K562 (cell line): Measurements from ENCODE around the gene SLC19A1. TPM values are rescaled to one million over a fixed set of nuclear protein-coding genes. Genes with fewer than 3 reads are reported as not detected.

Experiments
- ARHGAP35 ChIP-seq: fragments of 450-650 bp; IDR thresholded peaks from 2 replicates; pipeline ENCODE4 v1.6.1; 2018; ENCODE audit not compliant: partially characterized antibody
- ATF7 ChIP-seq: fragments of 450-650 bp; IDR thresholded peaks from 2 replicates; pipeline ENCODE4 v1.7.1; 2014; ENCODE audit warnings: mild to moderate bottlenecking, moderate library complexity
- FUS ChIP-seq: fragments of 200-400 bp; formaldehyde crosslinking; optimal IDR thresholded peaks from 2 replicates; pipeline ENCODE3; 2017; ENCODE audit warnings: low read depth, low read length
- KLF1 ChIP-seq: fragments of 450-650 bp; IDR thresholded peaks from 2 replicates; pipeline ENCODE4 v1.6.1; 2016; ENCODE audit warnings: missing genetic modification characterization, missing compliant biosample characterization
- TAF1 ChIP-seq: IDR thresholded peaks from 2 replicates; pipeline ENCODE4 v1.6.1; 2011; ENCODE audit warnings: mild to moderate bottlenecking, low read length, moderate library complexity; ENCODE audit not compliant: insufficient read depth, control insufficient read depth, severe bottlenecking; ENCODE audit errors: extremely low read depth
- polyA plus RNA-seq, 8 experiments: library from polyadenylated mRNA; depleted of rRNA in 4 of 8; stranded (reverse) in 5 of 8; unstranded in 3 of 8; fragments of >200 nt; fragmentation: Nextera tagmentation in 2 of 8; fragmentation: Illumina TruSeq in 1 of 8; extraction: Ambion mirVana in 2 of 8; extraction: Trizol in 1 of 8; gene quantifications; 2 replicates each; pipeline versions ENCODE4 v1.2.1 to v1.2.3, GENCODE V29; 2011 to 2014; ENCODE audit warnings: inconsistent platforms in 1 of 8, missing spikeins in 1 of 8
- total RNA-seq, 7 experiments: library from RNA; depleted of rRNA in 6 of 7; stranded (reverse); fragments of >200 nt in 6 of 7; fragmentation: Illumina TruSeq in 2 of 7; extraction: Trizol in 2 of 7; gene quantifications; 2 replicates each; pipeline versions ENCODE4 v1.2.1 to v1.2.3, GENCODE V29; 2011 to 2021; ENCODE audit warnings: low replicate concordance in 1 of 7
- TF ChIP-seq, protein P1 (sequence below), 2 experiments: fragments of 450-650 bp; formaldehyde crosslinking in 1 of 2; IDR thresholded peaks; 2 replicates each; pipeline versions ENCODE4 v1.4.0 to v1.6.1; 2014 to 2020; ENCODE audit warnings: mild to moderate bottlenecking in 2 of 2, borderline replicate concordance in 1 of 2, low read depth in 1 of 2
- TF ChIP-seq, protein P2 (sequence below): fragments of 450-650 bp; IDR thresholded peaks from 2 replicates; pipeline ENCODE4 v1.6.1; 2016; ENCODE audit warnings: low read depth
- TF ChIP-seq, protein P3 (sequence below): fragments of 250-450 bp; sonication (Bioruptor Pico); IDR thresholded peaks from 2 replicates; pipeline ENCODE4 v1.8.0; 2022; ENCODE audit warnings: inconsistent platforms, mild to moderate bottlenecking, moderate library complexity, borderline replicate concordance

Gene SLC19A1
- total and polyA plus RNA-seq, 9 of the 15 experiments (the other 6 are each of a cell fraction or from before 2014, with no cell fraction given) = 0.65 to 88.7 (median 12.0) TPM

DNA sequence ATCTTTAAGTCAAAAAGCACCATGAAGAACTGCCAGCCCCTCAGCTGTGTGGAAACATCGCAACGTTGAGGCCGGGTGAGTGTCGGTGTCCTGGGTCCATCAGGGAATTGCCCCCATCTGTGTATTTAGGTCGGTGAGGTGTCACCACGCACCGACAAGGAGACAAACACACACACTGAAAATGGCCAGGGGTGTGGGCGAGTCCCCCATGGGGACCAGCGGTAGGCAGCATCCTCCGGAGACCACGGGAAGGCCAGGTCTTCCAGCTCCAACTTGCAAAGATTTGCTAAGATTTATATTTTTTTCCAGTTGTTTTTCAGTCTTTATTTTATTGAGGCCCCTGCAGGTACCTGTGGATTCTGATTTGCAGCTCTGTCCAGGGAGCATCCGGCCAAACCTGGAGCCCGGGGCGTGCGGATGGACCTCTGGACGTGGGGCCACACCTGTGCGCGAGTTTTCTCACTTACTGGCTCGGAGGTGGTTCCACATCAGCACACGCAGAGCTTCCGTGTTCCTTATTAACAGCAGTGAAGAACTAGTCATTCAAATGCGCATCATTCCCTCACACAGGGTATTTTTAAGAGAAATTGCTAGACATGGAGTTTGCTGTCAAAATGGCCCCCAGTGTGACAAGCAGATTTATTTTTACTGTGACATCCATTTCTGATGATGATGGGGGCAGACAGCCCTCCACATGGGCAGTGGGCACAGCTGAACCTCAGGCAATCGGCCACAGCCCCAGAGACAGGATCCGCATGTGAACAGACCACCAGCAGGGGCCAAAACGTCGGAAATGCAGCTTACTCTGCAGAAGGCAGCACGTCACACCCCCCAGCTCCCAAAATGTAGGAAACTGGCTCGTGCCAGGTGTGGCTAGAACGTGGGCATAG is 17.2 kb upstream of the SLC19A1 start (continued):
- TF ChIP-seq, protein P1, sequence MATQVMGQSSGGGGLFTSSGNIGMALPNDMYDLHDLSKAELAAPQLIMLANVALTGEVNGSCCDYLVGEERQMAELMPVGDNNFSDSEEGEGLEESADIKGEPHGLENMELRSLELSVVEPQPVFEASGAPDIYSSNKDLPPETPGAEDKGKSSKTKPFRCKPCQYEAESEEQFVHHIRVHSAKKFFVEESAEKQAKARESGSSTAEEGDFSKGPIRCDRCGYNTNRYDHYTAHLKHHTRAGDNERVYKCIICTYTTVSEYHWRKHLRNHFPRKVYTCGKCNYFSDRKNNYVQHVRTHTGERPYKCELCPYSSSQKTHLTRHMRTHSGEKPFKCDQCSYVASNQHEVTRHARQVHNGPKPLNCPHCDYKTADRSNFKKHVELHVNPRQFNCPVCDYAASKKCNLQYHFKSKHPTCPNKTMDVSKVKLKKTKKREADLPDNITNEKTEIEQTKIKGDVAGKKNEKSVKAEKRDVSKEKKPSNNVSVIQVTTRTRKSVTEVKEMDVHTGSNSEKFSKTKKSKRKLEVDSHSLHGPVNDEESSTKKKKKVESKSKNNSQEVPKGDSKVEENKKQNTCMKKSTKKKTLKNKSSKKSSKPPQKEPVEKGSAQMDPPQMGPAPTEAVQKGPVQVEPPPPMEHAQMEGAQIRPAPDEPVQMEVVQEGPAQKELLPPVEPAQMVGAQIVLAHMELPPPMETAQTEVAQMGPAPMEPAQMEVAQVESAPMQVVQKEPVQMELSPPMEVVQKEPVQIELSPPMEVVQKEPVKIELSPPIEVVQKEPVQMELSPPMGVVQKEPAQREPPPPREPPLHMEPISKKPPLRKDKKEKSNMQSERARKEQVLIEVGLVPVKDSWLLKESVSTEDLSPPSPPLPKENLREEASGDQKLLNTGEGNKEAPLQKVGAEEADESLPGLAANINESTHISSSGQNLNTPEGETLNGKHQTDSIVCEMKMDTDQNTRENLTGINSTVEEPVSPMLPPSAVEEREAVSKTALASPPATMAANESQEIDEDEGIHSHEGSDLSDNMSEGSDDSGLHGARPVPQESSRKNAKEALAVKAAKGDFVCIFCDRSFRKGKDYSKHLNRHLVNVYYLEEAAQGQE (IDR thresholded peaks at IDR 0.05; ENCODE audit: borderline replicate concordance) = no peak
- TF ChIP-seq, protein P1 (CRISPR knock-in tag; IDR thresholded peaks at IDR 0.05; ENCODE audit: low read depth) = no peak
- TF ChIP-seq ATF7 = no peak
- TF ChIP-seq FUS = no peak
- no peak for TF ChIP-seq ARHGAP35
- TF ChIP-seq TAF1 = no peak
- TF ChIP-seq, protein P2, sequence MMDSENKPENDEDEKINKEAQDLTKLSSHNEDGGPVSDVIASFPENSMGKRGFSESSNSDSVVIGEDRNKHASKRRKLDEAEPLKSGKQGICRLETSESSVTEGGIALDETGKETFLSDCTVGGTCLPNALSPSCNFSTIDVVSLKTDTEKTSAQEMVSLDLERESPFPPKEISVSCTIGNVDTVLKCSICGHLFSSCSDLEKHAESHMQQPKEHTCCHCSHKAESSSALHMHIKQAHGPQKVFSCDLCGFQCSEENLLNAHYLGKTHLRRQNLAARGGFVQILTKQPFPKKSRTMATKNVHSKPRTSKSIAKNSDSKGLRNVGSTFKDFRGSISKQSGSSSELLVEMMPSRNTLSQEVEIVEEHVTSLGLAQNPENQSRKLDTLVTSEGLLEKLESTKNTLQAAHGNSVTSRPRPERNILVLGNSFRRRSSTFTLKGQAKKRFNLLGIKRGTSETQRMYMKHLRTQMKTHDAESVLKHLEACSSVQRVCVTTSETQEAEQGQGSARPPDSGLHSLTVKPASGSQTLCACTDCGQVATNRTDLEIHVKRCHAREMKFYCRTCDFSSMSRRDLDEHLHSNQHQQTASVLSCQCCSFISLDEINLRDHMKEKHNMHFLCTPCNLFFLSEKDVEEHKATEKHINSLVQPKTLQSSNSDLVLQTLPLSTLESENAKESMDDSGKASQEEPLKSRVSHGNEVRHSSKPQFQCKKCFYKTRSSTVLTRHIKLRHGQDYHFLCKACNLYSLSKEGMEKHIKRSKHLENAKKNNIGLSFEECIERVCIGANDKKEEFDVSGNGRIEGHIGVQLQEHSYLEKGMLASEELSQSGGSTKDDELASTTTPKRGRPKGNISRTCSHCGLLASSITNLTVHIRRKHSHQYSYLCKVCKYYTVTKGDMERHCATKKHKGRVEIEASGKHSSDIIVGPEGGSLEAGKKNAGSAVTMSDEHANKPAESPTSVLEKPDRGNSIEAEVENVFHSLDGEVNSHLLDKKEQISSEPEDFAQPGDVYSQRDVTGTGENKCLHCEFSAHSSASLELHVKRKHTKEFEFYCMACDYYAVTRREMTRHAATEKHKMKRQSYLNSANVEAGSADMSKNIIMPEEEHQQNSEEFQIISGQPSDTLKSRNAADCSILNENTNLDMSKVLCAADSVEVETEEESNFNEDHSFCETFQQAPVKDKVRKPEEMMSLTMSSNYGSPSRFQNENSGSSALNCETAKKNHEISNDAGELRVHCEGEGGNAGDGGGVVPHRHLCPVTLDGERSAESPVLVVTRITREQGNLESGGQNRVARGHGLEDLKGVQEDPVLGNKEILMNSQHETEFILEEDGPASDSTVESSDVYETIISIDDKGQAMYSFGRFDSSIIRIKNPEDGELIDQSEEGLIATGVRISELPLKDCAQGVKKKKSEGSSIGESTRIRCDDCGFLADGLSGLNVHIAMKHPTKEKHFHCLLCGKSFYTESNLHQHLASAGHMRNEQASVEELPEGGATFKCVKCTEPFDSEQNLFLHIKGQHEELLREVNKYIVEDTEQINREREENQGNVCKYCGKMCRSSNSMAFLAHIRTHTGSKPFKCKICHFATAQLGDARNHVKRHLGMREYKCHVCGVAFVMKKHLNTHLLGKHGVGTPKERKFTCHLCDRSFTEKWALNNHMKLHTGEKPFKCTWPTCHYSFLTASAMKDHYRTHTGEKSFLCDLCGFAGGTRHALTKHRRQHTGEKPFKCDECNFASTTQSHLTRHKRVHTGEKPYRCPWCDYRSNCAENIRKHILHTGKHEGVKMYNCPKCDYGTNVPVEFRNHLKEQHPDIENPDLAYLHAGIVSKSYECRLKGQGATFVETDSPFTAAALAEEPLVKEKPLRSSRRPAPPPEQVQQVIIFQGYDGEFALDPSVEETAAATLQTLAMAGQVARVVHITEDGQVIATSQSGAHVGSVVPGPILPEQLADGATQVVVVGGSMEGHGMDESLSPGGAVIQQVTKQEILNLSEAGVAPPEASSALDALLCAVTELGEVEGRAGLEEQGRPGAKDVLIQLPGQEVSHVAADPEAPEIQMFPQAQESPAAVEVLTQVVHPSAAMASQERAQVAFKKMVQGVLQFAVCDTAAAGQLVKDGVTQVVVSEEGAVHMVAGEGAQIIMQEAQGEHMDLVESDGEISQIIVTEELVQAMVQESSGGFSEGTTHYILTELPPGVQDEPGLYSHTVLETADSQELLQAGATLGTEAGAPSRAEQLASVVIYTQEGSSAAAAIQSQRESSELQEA = no peak
- TF ChIP-seq, protein P3, sequence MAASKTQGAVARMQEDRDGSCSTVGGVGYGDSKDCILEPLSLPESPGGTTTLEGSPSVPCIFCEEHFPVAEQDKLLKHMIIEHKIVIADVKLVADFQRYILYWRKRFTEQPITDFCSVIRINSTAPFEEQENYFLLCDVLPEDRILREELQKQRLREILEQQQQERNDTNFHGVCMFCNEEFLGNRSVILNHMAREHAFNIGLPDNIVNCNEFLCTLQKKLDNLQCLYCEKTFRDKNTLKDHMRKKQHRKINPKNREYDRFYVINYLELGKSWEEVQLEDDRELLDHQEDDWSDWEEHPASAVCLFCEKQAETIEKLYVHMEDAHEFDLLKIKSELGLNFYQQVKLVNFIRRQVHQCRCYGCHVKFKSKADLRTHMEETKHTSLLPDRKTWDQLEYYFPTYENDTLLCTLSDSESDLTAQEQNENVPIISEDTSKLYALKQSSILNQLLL (CRISPR knock-in tag) = no peak
- TF ChIP-seq KLF1 (tag) = no peak
